MCF 10A (cell line): Measurements from ENCODE around the gene TCF3. TPM values are rescaled to one million over a fixed set of nuclear protein-coding genes. Genes with fewer than 3 reads are reported as not detected.
A peak's percentile ranks its signal among the peaks of the same experiment; 100 is the strongest.

Experiments
- Bru-seq: library from RNA; stranded (reverse); fragments of 400-500 nt; gene quantifications from one replicate; lab custom pipeline; 2021; lab: Mats Ljungman, UMichigan
- BruChase-seq, 2 experiments: library from RNA; stranded (reverse); fragments of 400-500 nt; gene quantifications; one replicate each; lab custom pipeline; 2021; lab: Mats Ljungman, UMichigan
- BruUV-seq: library from RNA; stranded (reverse); fragments of 400-500 nt; replicated peaks from 2 replicates; lab custom pipeline; 2021; lab: Mats Ljungman, UMichigan
- CTCF ChIA-PET: fragments of 300-600 bp; sonication (Branson Sonifier 250); formaldehyde crosslinking; extraction: SDS; loops from one replicate; lab custom pipeline; 2021; ENCODE audit warnings: antibody characterized with exemption, inconsistent platforms; lab: Yijun Ruan, JAX
- POLR2A ChIA-PET: fragments of 300-600, 350-650 bp; sonication (Branson Sonifier 250); formaldehyde crosslinking; extraction: SDS; loops from one replicate; lab custom pipeline; 2020; ENCODE audit warnings: antibody characterized with exemption, inconsistent platforms; lab: Yijun Ruan, JAX
- DNase-seq: peaks from one replicate; pipeline ENCODE4 v3.0.0-alpha.2; 2018; ENCODE audit not compliant: unreplicated experiment
- H3K27ac Mint-ChIP-seq: one replicate; pipeline ENCODE4 v1.8.0; 2022; ENCODE audit warnings: mild to moderate bottlenecking, low read depth, mixed read lengths; ENCODE audit not compliant: unreplicated experiment
- H3K27me3 Mint-ChIP-seq: one replicate; pipeline ENCODE4 v1.8.0; 2022; ENCODE audit warnings: mixed read lengths; ENCODE audit not compliant: insufficient read depth, unreplicated experiment
- H3K36me3 Mint-ChIP-seq: one replicate; pipeline ENCODE4 v1.8.0; 2022; ENCODE audit warnings: mild to moderate bottlenecking, moderate library complexity, mixed read lengths; ENCODE audit not compliant: insufficient read depth, unreplicated experiment
- H3K4me1 Mint-ChIP-seq: one replicate; pipeline ENCODE4 v1.8.0; 2022; ENCODE audit warnings: mixed read lengths; ENCODE audit not compliant: insufficient read depth, unreplicated experiment
- H3K4me3 Mint-ChIP-seq: one replicate; pipeline ENCODE4 v1.8.0; 2022; ENCODE audit warnings: mild to moderate bottlenecking, moderate library complexity, mixed read lengths; ENCODE audit not compliant: unreplicated experiment
- H3K9me3 Mint-ChIP-seq: one replicate; pipeline ENCODE4 v1.8.0; 2022; ENCODE audit warnings: mixed read lengths; ENCODE audit not compliant: unreplicated experiment
- intact Hi-C: fragments of 100-400 bp; cut with micrococcal nuclease; formaldehyde crosslinking; loops from 2 replicates; pipeline ENCODE4 v1.14.1; 2022
- long read RNA-seq: library from polyadenylated mRNA; stranded (forward); transcript quantifications from one replicate; pipeline ENCODE4 v2.0.0, GENCODE V29; 2022
- total RNA-seq: library from RNA; stranded (reverse); gene quantifications from 2 replicates; pipeline ENCODE4 v1.2.3, GENCODE V29; 2022
- TF ChIP-seq, protein P1 (sequence below): fragments of 200-600 bp; IDR thresholded peaks from one replicate; pipeline ENCODE4 v1.8.0; 2022; ENCODE audit warnings: antibody characterized with exemption, mild to moderate bottlenecking; ENCODE audit not compliant: unreplicated experiment

The TCF3 gene
- 79.7 and 100 TPM in 2 replicates for total RNA-seq
- Bru-seq, nascent RNA = percentile 52 among the genes with signal in this experiment
- percentile 69 among the genes with signal in this experiment for BruChase-seq, experiment 1, labeled RNA remaining after a 6-hour chase
- BruChase-seq, experiment 2, labeled RNA remaining after a 2-hour chase = percentile 59 among the genes with signal in this experiment
- long read RNA-seq, partial matches to known transcripts = 49 of 75 reads
- long read RNA-seq, other reads (novel, unspliced or antisense) = 26 of 75 reads

DNA sequence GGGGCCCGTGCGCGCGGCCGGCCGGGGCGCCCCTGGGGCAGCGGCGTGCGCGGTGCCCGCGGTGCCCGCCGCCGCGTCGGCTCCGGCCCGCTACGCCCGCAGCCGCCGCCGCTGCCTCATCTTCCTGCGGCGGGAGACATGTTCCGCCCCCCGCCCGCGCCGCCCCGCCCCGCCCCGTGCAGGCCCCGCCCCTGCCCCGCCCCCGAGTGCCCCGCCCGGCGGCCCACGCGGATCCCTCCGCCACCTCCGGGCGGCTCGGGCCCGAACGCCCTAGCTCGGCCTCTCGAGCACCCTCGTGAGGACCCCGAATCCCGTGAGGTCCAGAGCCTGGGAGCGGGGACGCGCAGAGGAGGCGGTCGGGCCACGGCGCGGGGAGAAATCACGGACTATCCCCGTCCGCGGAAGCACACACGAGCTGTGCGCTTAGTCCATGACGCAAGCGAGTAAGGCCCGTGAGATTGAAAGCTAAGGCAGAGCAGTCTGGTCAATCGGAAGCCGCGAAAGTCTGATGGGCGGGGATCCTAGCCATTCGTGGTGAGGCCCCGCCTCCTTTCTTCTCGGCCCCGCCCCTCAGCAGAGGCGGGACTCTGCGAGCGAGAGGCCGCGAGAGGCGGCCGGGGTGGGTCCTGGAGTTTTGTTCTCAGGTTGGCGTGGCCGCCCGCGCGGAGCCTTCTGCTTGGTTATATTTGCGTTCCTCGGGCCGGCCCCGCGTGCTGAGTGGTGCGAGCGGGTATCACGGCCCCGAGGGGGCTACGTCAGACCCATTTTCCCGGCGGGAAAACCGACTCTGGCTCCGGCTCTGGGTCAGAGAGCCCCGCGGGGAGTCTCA lies at the start of gene TCF3:
Gene TCF3, minus strand, starts transcription at position 145 of the 829 bp plus-strand sequence. CDS start 2,367 bp downstream, outside the sequence.
- H3K4me1 Mint-ChIP-seq = no peaks in the 10 kb centered on the region
- peak within 1 kb of the TSS; percentile 89 for H3K27ac Mint-ChIP-seq
- no TSS peak for BruUV-seq
- peak within 1 kb of the TSS; percentile 75 for H3K4me3 Mint-ChIP-seq
- H3K36me3 Mint-ChIP-seq = peaks cover 23% of the 10 kb centered on the region
- ChIA-PET CTCF (interaction anchor here (0.7 kb wide), 1 partner anchor 30 kb away, joined by 4 read pairs; no protein-coding TSS in a partner anchor), POLR2A (interaction anchor here (0.6 to 3.9 kb wide), 16 partner anchors 9 to 1854 kb away, joined by 3 to 49 read pairs (median 4); partner anchors contain the start of genes FZR1, MBD3 and UQCR11)
- no peaks in the 10 kb centered on the region for H3K27me3 Mint-ChIP-seq
- H3K9me3 Mint-ChIP-seq = no peaks in the 10 kb centered on the region
- intact Hi-C loops = loop anchor here (5.0 kb wide), 1 partner anchor 45 kb away; the partner anchor contains the start of gene UQCR11
- TF ChIP-seq, protein P1, sequence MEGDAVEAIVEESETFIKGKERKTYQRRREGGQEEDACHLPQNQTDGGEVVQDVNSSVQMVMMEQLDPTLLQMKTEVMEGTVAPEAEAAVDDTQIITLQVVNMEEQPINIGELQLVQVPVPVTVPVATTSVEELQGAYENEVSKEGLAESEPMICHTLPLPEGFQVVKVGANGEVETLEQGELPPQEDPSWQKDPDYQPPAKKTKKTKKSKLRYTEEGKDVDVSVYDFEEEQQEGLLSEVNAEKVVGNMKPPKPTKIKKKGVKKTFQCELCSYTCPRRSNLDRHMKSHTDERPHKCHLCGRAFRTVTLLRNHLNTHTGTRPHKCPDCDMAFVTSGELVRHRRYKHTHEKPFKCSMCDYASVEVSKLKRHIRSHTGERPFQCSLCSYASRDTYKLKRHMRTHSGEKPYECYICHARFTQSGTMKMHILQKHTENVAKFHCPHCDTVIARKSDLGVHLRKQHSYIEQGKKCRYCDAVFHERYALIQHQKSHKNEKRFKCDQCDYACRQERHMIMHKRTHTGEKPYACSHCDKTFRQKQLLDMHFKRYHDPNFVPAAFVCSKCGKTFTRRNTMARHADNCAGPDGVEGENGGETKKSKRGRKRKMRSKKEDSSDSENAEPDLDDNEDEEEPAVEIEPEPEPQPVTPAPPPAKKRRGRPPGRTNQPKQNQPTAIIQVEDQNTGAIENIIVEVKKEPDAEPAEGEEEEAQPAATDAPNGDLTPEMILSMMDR = no peak
- DNase-seq = peak; percentile 99

DNA sequence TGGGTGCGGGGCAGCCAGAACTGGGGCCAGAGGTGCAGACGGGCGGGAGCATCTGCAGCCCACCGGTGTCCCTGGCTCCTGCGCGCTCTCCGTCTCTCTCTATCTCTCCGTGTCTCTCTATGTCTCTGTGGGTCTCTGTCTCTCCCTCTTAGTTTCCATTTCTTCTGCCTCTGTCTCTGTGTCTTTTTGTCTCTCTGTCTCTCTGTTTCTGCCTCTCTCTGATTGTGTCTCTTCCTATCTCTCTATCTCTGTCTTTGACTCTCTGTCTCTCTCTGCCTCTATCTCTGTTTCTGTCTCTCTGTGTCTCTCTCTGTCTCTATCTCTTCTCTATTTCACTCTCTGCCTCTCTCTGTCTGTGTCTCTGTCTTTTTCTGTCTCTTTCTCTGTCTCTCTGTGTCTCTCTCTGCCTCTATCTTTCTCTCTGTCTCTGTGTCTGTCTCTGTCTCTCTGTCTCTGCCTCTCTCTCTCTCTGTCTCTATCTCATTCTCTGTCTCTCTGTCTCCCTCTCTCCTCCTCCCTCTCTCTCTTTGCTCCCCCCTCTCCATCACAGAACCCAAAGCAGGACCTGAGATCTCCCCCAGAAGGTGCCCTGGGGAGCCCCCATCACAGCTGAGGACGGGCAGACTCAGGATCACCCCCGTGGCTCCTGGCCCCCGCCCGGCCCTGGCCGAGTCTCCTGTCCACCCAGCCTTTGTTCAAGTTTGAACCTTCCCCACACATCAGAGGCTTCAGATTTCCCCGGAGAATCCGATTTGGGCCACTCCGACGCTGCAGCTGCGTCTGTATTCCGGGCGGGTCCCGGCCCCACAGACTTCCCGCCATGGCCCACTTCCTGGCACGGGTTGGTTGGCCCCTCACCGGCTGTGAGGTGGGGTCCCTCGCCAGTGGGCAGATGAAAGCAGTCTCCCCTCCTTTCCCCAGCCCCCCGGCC lies 48.6 kb upstream of the TCF3 start:
- H3K27me3 Mint-ChIP-seq = peaks cover 26% of the 10 kb centered on the region
- intact Hi-C loops = no loop called here
- no TSS peak for BruUV-seq
- peaks cover 19% of the 10 kb centered on the region for H3K9me3 Mint-ChIP-seq
- ChIA-PET CTCF (no interaction called here), POLR2A (no interaction called here)
- peaks cover 6% of the 10 kb centered on the region for H3K36me3 Mint-ChIP-seq
- no peak for DNase-seq
- H3K4me3 Mint-ChIP-seq = no peak overlapping the region
- peaks cover 6% of the 10 kb centered on the region for H3K4me1 Mint-ChIP-seq
- H3K27ac Mint-ChIP-seq = no peak overlapping the region
- TF ChIP-seq, protein P1 = no peak

DNA sequence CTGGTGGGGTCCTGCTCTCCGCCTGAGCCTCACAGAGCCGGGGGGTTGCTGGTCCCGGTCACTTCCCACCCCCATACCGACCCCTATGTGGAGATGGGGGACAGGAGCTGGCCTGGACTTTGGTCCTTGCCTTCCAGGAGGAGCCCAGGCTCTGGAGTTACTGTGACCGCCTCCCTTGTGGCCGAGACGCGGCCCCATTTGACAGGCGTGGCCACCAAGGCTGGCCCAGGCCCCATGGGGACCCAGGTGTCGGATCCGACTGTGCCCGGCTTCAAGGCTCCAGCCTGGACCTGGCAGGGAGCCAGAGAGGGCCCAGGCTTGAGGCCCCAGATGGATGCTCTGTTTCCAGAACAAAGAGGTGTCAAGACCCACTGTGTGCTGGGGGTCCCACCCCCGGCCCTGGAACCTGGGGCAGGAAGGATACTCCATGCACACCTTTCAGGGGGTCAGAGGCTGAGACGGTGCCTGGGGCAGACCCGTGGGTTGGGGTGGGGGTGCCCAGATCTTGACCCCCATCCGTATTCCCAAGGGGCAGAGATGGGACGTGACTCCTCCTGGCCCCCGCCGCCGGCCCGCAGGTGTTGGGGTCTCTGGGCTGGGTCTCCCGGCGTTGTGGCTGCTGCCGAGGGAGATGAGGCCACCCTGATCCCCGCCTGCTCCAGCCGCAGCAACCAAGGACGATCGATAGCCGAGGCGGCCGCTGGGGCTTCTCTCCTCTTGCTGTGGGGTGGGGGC lies 47.8 kb upstream of the TCF3 start:
- Mint-ChIP-seq H3K27ac (no peak overlapping the region), H3K4me3 (no peak overlapping the region), H3K27me3 (peaks cover 26% of the 10 kb centered on the region), H3K36me3 (peaks cover 6% of the 10 kb centered on the region), H3K4me1 (peaks cover 6% of the 10 kb centered on the region), H3K9me3 (peaks cover 11% of the 10 kb centered on the region)
- ChIA-PET CTCF (no interaction called here), POLR2A (no interaction called here)
- TF ChIP-seq, protein P1 = no peak
- BruUV-seq = no TSS peak
- intact Hi-C loops = no loop called here
- no peak for DNase-seq
